ENCODE results near the gene MTR.

Gene MTR

DNA sequence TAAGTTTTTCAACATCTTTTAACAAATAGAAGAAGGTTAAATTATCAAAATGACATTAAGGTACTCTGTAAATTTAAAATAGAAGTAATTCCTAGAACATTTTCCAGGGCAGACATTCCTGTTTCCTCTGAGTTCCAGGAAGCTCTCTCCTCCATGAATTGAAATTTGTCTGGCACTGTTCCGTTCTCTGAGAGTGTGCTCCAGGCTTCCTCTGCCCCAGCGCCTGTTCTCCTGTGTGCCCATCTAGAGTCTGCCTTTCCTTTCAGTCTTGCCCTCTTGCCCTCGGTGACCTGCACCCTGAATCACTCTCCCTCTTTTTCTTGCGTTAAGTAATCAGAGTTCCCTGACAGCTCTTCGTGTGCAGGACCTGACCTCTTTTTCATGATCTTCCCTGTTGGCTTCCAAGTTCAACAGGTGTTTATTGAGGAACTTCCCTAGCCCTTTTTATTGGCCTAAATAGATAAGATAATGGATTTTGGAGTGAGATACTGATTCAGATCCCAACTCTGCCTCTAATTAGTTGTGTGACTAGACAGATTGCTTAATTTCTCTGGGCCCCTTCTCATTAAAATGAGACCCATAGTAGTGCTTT lies 77.1 kb downstream of the MTR start:
- no peak for TF ChIP-seq SIN3A (IDR thresholded peaks at IDR 0.05; ENCODE audit: borderline replicate concordance, insufficient read depth, low read length)
- TF ChIP-seq TAF1 (IDR thresholded peaks at IDR 0.05; ENCODE audit: borderline replicate concordance, insufficient read depth, low read length) = no peak
- no peak for TF ChIP-seq FOXP2 (optimal IDR thresholded peaks at IDR 0.05; ENCODE audit: borderline replicate concordance, extremely low read depth, extremely low read length, insufficient read depth)
- no peak for TF ChIP-seq REST (IDR thresholded peaks at IDR 0.05; ENCODE audit: insufficient read depth in 1 of 2, low read depth in 2 of 2, low read length in 2 of 2)
- no peak for TF ChIP-seq POLR2AphosphoS5 (IDR thresholded peaks at IDR 0.05; ENCODE audit: low read depth, low read length)

GRCh38 chr1:236875975-236876374 lies 80.9 kb downstream of the MTR start:
- TF ChIP-seq SIN3A (IDR thresholded peaks at IDR 0.05; ENCODE audit: borderline replicate concordance, insufficient read depth, low read length) (no peak), TAF1 (IDR thresholded peaks at IDR 0.05; ENCODE audit: borderline replicate concordance, insufficient read depth, low read length) (no peak), POLR2AphosphoS5 (IDR thresholded peaks at IDR 0.05; ENCODE audit: low read depth, low read length) (no peak), FOXP2 (optimal IDR thresholded peaks at IDR 0.05; ENCODE audit: borderline replicate concordance, extremely low read depth, extremely low read length, insufficient read depth) (no peak), REST (IDR thresholded peaks at IDR 0.05; ENCODE audit: insufficient read depth in 1 of 2, low read depth in 2 of 2, low read length in 2 of 2) (no peak)

- no peak for TF ChIP-seq TAF1 (IDR thresholded peaks at IDR 0.05; ENCODE audit: borderline replicate concordance, insufficient read depth, low read length)
- TF ChIP-seq REST (IDR thresholded peaks at IDR 0.05; ENCODE audit: insufficient read depth in 1 of 2, low read depth in 2 of 2, low read length in 2 of 2) = no peak
- no peak for TF ChIP-seq SIN3A (IDR thresholded peaks at IDR 0.05; ENCODE audit: borderline replicate concordance, insufficient read depth, low read length)
- no peak for TF ChIP-seq FOXP2 (optimal IDR thresholded peaks at IDR 0.05; ENCODE audit: borderline replicate concordance, extremely low read depth, extremely low read length, insufficient read depth)
- no peak for TF ChIP-seq POLR2AphosphoS5 (IDR thresholded peaks at IDR 0.05; ENCODE audit: low read depth, low read length)
Observed at GRCh38 chr1:236877661-236878060, 82.6 kb downstream of the MTR start.

DNA sequence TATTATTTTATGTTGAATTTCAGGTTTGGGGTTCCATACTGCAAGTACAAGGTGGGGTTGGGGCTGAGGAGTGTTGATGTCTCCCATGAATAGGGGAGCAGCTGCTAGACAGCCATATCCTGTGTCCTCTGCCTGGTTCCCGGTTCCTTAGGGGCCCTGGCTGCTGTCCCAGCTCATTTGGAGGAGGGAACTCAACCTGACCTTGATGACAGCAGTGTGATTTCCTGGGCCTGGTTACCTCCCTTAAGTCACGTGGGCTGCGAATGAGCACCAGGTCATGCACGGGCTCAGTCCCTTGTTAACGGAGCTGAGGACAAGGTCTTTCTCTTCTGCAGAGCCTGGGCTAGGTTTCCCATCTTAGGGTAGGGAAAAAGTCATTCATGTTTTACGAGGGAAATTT lies 85.1 kb downstream of the MTR start:
- TF ChIP-seq POLR2AphosphoS5 (IDR thresholded peaks at IDR 0.05; ENCODE audit: low read depth, low read length) (no peak), TAF1 (IDR thresholded peaks at IDR 0.05; ENCODE audit: borderline replicate concordance, insufficient read depth, low read length) (no peak)

DNA sequence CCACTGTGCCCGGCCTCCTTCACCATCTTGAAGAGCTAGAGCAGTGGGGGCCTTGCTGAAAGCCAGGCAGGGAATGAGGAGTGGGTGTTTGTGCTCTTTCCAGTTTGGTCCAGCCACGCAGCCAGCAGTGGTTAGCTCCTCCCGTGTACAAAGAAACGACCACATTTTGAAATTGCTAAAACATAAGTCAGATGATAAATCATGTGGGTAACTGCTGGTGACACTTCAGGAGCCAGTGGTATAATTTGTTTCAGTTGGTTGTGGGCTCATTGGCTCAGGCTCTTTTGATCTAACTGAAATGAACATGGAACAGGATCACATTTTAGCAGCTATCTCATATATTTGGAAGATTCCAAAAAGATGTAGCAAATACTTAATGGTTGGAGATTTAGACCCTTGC lies 87.6 kb downstream of the MTR start:
- TF ChIP-seq REST (IDR thresholded peaks at IDR 0.05; ENCODE audit: insufficient read depth in 1 of 2, low read depth in 2 of 2, low read length in 2 of 2) (no peak), TAF1 (IDR thresholded peaks at IDR 0.05; ENCODE audit: borderline replicate concordance, insufficient read depth, low read length) (no peak), SIN3A (IDR thresholded peaks at IDR 0.05; ENCODE audit: borderline replicate concordance, insufficient read depth, low read length) (no peak), POLR2AphosphoS5 (IDR thresholded peaks at IDR 0.05; ENCODE audit: low read depth, low read length) (no peak), FOXP2 (optimal IDR thresholded peaks at IDR 0.05; ENCODE audit: borderline replicate concordance, extremely low read depth, extremely low read length, insufficient read depth) (no peak)

Data from PFSK-1 (cell line).